ENCODE results near the gene EXTL2. TPM values are rescaled to one million over a fixed set of nuclear protein-coding genes. Genes with fewer than 3 reads are reported as not detected.
"Not testable (repeated sequence)": the region's sequence is repeated elsewhere in the genome, so short reads cannot be mapped to it uniquely, and the experiment has no call there.

EXTL2 gene, protein sequence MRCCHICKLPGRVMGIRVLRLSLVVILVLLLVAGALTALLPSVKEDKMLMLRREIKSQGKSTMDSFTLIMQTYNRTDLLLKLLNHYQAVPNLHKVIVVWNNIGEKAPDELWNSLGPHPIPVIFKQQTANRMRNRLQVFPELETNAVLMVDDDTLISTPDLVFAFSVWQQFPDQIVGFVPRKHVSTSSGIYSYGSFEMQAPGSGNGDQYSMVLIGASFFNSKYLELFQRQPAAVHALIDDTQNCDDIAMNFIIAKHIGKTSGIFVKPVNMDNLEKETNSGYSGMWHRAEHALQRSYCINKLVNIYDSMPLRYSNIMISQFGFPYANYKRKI
- total RNA-seq = 1 to 10 TPM; 1.4 to 2.4 TPM

DNA sequence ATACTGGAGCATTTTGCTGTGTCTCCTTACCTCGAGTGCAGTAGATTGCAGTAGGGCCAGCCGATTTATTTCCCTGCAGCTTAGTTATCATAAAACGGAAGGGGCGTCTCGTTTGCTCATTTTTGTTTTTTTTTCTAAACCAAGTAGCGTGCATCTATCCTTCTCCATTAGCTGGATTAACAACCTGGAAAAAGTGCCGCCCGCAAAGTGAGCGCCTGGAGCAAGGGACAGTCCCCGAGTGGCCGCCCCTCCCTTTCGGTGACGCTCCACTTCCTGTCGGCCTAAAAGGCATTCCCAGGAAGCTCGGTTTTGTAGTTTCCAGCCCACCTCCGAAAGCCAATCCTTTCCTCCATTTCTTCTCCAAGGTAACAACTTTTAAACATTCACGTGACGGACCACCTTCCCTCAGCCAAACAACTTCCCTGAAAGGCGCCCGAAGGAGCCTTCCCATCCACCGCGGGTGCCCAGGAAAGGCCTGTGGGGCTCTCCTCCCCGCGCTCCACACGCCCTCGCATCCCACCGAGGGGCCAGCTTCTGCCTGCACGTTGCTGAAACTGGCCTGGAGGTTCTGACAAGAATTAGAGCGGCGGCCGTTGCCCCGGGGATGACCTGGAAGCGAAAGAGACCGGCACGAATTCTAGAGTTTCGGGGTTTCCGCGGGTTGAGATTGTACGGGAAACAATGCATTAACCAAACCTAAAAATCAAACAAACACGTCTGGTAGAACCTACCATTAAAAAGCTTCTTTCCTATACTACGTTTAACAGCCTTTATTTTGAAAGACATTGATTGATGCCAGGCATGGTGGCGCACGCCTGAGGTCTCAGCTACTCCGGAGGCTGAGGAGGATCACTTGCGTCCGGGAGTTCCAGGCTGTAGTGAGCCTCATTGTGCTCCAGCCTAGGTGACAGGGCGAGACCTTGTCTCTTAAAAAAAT is at the start of gene EXTL2:
TSS of gene EXTL2 (minus strand) at position 240 of the 937 bp plus-strand sequence. CDS start 6,085 bp downstream, outside the sequence.
- peaks cover 38% of the 10 kb centered on the region for H3K36me3 Mint-ChIP-seq (ENCODE audit: low read depth)
- peaks cover 48% of the 10 kb centered on the region for H3K4me1 Mint-ChIP-seq
- CTCF ChIA-PET = interaction anchor here (0.6 to 4.2 kb wide), 7 partner anchors 14 to 415 kb away, joined by 3 to 17 read pairs (median 5); no protein-coding TSS in a partner anchor

DNA sequence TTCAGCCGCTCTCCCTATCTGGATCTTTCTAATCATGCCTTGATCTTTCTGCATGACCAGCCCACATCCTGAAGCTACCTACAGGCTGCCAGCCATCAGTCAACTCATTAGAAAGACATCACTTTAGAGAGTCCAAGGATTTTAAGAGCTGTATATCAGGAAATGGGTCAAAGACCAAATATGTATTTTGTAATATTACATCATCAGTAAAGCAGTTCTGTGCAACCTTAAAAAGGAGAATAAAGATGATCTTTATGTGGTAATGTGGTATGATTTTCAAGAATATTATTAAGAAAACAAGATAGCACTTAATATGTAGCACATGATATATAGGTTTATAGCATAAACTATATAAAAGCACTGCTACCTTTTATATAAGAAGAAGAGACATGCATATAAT is 48.9 kb upstream of the EXTL2 start:
- peaks cover 85% of the 10 kb centered on the region for H3K36me3 Mint-ChIP-seq (ENCODE audit: low read depth)
- CTCF ChIA-PET = no interaction called here
- POLR2A ChIA-PET = interaction anchor here (0.8 kb wide), 1 partner anchor 345 kb away, joined by 3 read pairs; no protein-coding TSS in a partner anchor
- H3K9me3 Mint-ChIP-seq = peaks cover 44% of the 10 kb centered on the region
- H3K27me3 Mint-ChIP-seq = peaks cover 2% of the 10 kb centered on the region
- no peak overlapping the region for H3K4me3 Mint-ChIP-seq
- no peak for DNase-seq
- peaks cover 56% of the 10 kb centered on the region for H3K4me1 Mint-ChIP-seq
- no peak overlapping the region for H3K27ac Mint-ChIP-seq

More for the DNA sequence above, at the start of gene EXTL2:
- Mint-ChIP-seq H3K4me3 (peak within 1 kb of the TSS; percentile 89), H3K27ac (peak within 1 kb of the TSS; percentile 94), H3K9me3 (peaks cover 13% of the 10 kb centered on the region), H3K27me3 (no peaks in the 10 kb centered on the region)
- DNase-seq = peak; percentile 62
- POLR2A ChIA-PET = interaction anchor here (0.7 to 3.3 kb wide), 24 partner anchors 8 to 857 kb away, joined by 3 to 57 read pairs (median 4); partner anchors contain the start of genes CDC14A and S1PR1

DNA sequence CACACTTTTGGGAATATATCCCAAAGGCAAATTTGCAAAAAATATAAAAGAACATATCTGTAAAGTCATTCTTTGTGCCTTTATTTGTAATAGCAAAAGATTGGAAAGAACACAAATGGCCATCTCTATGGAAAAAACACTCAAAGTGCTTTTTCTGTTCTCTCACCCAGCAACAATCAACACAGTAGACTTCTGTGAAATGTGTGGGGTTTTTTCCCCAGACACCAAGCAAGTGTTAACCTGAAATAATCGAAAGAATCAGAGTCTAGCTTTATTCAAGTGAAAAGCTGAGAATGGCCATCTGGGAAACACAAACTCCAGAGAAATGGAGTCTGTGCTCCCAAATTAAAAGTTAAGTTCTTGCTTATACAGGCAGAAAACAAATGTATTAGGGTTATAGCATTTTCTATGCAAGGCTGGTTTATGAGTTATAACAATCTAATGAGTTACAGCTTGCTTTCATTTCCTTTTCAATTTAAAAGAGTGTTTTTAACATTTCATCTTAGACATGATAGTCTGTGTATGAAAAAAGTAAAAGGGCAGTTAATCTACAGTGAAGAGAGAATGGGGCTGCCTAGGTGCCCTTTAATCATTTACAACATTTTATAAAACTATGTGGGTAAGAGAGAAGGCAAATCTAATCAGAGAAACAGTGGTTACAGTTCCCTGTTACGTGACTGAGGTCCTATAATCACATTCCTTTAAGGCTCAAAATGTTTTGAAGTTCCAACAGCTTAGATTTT is 47.8 kb upstream of the EXTL2 start:
- DNase-seq = no peak
- Mint-ChIP-seq H3K27ac (no peak overlapping the region), H3K27me3 (peaks cover 2% of the 10 kb centered on the region), H3K4me1 (peaks cover 46% of the 10 kb centered on the region), H3K9me3 (peaks cover 38% of the 10 kb centered on the region), H3K36me3 (ENCODE audit: low read depth) (peaks cover 85% of the 10 kb centered on the region), H3K4me3 (no peak overlapping the region)
- POLR2A ChIA-PET = interaction anchor here (0.7 to 2.5 kb wide), 5 partner anchors 7 to 346 kb away, joined by 3 to 10 read pairs (median 4); no protein-coding TSS in a partner anchor
- CTCF ChIA-PET = interaction anchor here (0.8 kb wide), 1 partner anchor 294 kb away, joined by 3 read pairs; no protein-coding TSS in a partner anchor

DNA sequence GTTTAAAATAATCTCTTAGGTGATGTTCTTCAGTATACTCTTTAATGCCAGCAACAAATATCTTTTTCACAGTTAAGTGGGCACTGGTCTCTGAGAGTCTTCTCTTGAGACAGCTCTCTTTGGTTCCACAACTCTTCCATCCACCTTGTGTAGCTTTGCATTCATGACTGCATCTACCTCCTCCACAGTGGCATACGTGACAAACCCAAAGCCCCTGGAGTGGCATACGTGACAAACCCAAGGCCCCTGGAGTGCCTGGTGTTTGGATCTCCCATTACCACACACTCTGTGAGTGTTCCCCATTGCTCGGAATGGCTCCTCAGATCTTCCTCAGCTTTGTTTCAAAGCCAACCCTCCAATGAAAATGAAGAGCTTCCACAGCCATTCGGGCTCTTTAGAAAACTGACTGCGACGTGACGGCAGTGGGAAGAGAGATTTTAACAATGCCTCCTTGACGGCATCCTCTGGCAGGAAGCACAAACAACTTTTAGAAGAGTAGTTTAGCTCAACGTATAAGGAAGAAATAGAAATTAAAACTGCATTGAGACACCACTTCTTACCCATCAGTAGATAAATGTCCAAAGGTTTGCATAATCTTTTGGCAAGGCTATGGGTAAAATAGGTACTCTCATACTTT is 47.1 kb upstream of the EXTL2 start:
- no peak for DNase-seq
- Mint-ChIP-seq H3K4me1 (peaks cover 39% of the 10 kb centered on the region), H3K9me3 (peaks cover 31% of the 10 kb centered on the region), H3K27me3 (peaks cover 2% of the 10 kb centered on the region), H3K4me3 (no peak overlapping the region), H3K27ac (peak overlapping the region; percentile 90), H3K36me3 (ENCODE audit: low read depth) (peaks cover 82% of the 10 kb centered on the region)
- ChIA-PET CTCF (no interaction called here), POLR2A (interaction anchor here (1.0 to 2.5 kb wide), 5 partner anchors 8 to 294 kb away, joined by 3 to 10 read pairs (median 4); no protein-coding TSS in a partner anchor)

DNA sequence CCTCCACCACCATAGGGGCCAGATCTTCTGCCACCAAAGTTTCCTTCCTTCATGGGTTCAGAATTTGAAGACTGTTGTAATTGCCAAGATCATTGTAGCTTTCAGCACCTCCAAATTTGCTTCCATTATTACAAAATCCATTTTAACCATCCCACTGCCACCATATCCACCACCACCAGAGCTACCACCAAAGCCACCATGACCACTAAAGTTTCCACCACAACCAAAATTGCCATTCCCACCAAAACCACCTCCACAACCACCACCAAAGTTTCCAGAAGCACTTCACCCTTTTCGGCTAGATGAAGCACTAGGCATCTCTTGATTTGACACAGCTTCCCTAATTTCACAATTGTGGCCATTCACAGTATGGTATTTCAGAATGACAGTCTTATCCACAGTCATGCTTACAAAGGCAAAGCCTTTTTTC is 46.5 kb upstream of the EXTL2 start:
- peak; percentile 25 for DNase-seq
- ChIA-PET POLR2A (interaction anchor here (0.9 to 2.5 kb wide), 7 partner anchors 8 to 299 kb away, joined by 3 to 10 read pairs (median 3); no protein-coding TSS in a partner anchor), CTCF (interaction anchor here (0.9 kb wide), 1 partner anchor 19 kb away, joined by 3 read pairs; no protein-coding TSS in a partner anchor)
- H3K36me3 Mint-ChIP-seq (ENCODE audit: low read depth) = peaks cover 82% of the 10 kb centered on the region
- peak overlapping the region; percentile 68 for H3K4me3 Mint-ChIP-seq
- H3K27me3 Mint-ChIP-seq = peaks cover 2% of the 10 kb centered on the region
- peaks cover 34% of the 10 kb centered on the region for H3K4me1 Mint-ChIP-seq
- peak overlapping the region; percentile 90 for H3K27ac Mint-ChIP-seq
- H3K9me3 Mint-ChIP-seq = peaks cover 25% of the 10 kb centered on the region

DNA sequence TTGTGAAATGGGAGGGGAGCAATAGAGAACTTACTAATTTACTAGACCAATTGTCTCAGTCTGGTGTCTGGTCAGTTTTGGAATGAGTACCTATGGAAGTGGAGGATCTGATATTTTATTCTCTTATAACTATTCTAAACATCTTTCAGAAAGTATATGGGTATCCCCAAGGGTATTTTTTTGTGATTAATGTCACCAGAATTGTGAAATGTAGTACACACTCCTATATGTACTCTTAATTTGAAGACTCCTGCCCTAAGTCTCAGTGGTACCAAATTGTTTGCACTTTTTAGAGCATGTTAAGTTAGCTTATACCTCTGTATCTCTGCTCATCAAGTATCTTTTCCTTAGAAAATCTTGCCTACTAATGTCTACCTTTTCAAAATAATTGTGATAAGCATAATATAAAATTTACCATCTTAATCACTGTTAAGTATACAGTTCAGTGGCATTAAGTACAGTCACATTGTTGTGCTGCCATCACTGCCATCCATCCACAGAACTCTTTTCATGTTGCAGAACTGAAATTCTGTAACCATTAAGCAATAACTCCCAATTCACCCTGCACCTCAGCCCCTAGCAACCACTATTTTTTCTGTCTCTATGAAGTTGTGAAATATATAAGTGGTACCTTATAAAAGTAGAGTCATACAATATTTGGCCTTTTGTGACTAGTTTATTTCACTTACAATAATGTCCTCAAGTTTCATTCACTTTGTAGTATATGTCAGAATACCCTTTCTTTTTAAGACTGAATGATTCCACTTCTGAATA is 41.7 kb upstream of the EXTL2 start:
- no peak for DNase-seq
- Mint-ChIP-seq H3K27ac (no peak overlapping the region), H3K36me3 (ENCODE audit: low read depth) (peaks cover 84% of the 10 kb centered on the region), H3K27me3 (peaks cover 2% of the 10 kb centered on the region), H3K9me3 (peaks cover 20% of the 10 kb centered on the region), H3K4me3 (no peak overlapping the region), H3K4me1 (peaks cover 33% of the 10 kb centered on the region)
- ChIA-PET CTCF (interaction anchor here (2.9 kb wide), 1 partner anchor 13 kb away, joined by 8 read pairs; no protein-coding TSS in a partner anchor), POLR2A (interaction anchor here (1.4 to 1.9 kb wide), 2 partner anchors 13 to 139 kb away, joined by 3 to 4 read pairs; no protein-coding TSS in a partner anchor)

DNA sequence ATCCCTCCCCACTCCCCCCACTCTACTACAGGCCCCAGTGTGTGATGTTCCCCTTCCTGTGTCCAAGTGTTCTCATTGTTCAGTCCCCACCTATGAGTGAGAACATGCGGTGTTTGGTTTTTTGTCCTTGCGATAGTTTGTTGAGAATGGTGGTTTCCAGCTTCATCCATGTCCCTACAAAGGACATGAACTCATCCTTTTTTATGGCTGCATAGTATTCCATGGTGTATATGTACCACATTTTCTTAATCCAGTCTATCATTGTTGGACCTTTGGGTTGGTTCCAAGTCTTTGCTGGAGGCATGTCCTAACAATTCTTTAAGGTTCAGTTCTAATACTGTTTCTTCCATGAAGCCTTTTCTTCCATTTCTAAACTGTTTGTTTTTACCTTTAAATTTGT is 38.9 kb upstream of the EXTL2 start:
- H3K4me3 Mint-ChIP-seq, CTCF ChIA-PET, H3K27ac Mint-ChIP-seq, POLR2A ChIA-PET, H3K27me3 Mint-ChIP-seq, DNase-seq: not testable (repeated sequence)
- peaks cover 43% of the 10 kb centered on the region for H3K4me1 Mint-ChIP-seq
- peaks cover 80% of the 10 kb centered on the region for H3K36me3 Mint-ChIP-seq (ENCODE audit: low read depth)
- H3K9me3 Mint-ChIP-seq = peaks cover 14% of the 10 kb centered on the region

DNA sequence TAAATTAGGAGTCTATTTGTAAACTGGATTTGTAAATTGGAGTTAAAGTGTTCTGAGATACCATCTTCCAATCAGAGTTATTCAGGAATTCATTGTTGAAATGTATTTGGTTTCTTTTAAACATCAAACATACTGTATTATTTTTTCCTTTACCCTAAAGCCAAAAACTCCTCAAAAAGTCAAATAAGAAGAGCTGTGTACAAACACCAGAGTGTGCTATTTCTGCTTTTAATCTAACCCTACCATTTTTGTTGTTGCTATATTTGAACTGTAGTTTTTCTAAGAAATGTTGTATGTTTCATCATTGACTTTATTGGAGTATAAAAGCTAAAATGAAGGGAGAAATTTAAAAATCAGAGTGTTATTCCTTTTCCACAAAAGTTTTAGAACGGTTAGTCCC is 37.1 kb upstream of the EXTL2 start:
- DNase-seq = no peak
- POLR2A ChIA-PET = interaction anchor here (0.6 to 1.6 kb wide), 4 partner anchors 35 to 304 kb away, joined by 3 to 6 read pairs (median 3); no protein-coding TSS in a partner anchor
- Mint-ChIP-seq H3K4me1 (peaks cover 43% of the 10 kb centered on the region), H3K9me3 (peaks cover 12% of the 10 kb centered on the region), H3K36me3 (ENCODE audit: low read depth) (peaks cover 64% of the 10 kb centered on the region), H3K4me3 (no peak overlapping the region), H3K27me3 (no peaks in the 10 kb centered on the region), H3K27ac (no peak overlapping the region)
- CTCF ChIA-PET = interaction anchor here (1.0 kb wide), 1 partner anchor 357 kb away, joined by 4 read pairs; no protein-coding TSS in a partner anchor

DNA sequence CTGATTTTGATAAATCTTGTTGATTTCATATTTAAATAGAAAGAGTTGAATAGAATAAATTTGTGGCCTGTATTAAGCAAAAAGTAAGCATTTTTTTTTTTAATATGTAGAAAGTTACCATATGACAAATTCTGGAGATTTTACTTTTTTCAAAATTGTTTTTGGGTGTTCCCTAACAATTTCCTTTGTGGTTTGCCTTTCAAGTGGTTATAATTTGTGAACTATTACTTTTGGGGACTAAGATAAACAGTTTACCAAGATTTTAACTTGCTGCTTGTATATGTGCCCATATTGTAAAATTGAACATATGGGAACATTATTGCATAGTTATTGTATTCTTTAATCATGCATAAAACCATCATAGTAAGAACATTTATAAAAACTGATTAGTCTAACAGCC is 35.9 kb upstream of the EXTL2 start:
- Mint-ChIP-seq H3K4me3 (no peak overlapping the region), H3K4me1 (peaks cover 50% of the 10 kb centered on the region), H3K27ac (peak overlapping the region; percentile 13), H3K27me3 (no peaks in the 10 kb centered on the region), H3K9me3 (peaks cover 12% of the 10 kb centered on the region), H3K36me3 (ENCODE audit: low read depth) (peaks cover 52% of the 10 kb centered on the region)
- ChIA-PET CTCF (interaction anchor here (1.1 to 2.0 kb wide), 3 partner anchors 8 to 308 kb away, joined by 3 to 15 read pairs (median 14); no protein-coding TSS in a partner anchor), POLR2A (interaction anchor here (1.0 to 2.0 kb wide), 6 partner anchors 19 to 358 kb away, joined by 3 to 13 read pairs (median 6); partner anchors contain the start of gene S1PR1)
- no peak for DNase-seq

DNA sequence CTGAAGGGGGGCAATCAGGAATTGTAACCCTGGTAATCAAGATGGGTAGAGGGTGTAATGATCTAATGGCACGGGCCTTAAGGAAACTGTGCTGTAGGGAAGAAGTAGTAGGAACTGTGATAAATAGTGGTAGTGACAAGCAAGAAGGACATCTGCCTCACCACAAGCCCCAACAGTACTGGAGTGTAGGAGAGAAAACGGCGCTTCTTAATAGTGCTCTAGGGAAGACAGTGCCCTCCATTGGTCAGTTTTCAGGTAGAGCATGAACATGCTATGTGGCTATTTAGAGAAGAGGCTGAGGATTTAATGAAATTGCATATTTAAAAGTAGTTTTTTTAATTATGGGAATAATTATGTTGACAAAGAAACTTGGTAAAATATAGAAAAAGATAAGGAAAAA is 33.5 kb upstream of the EXTL2 start:
- Mint-ChIP-seq H3K27me3 (no peaks in the 10 kb centered on the region), H3K36me3 (ENCODE audit: low read depth) (peaks cover 30% of the 10 kb centered on the region), H3K4me3 (no peak overlapping the region), H3K4me1 (peaks cover 54% of the 10 kb centered on the region), H3K27ac (no peak overlapping the region), H3K9me3 (peaks cover 5% of the 10 kb centered on the region)
- CTCF ChIA-PET = interaction anchor here (0.6 to 2.8 kb wide), 6 partner anchors 21 to 430 kb away, joined by 3 to 13 read pairs (median 6); no protein-coding TSS in a partner anchor
- POLR2A ChIA-PET = interaction anchor here (1.1 to 7.8 kb wide), 7 partner anchors 14 to 360 kb away, joined by 3 to 90 read pairs (median 4); partner anchors contain the start of gene S1PR1
- no peak for DNase-seq

All from activated CD4-positive, alpha-beta memory T cell treated with anti-CD3 and anti-CD28 coated beads, Interleukin-2, amount 10 ng/mL, durations not matched to agents 7 days and 5 days (primary cell).